NCI-H446 (cell line): ENCODE results near the gene RDH12.

Source experiments
- DNase-seq, 2 experiments: peaks; one replicate each; lab custom pipeline; 2025; lab: John Stamatoyannopoulos, UW

The RDH12 gene

GRCh38 chr14:67749341-67750084 lies 47.8 kb downstream of the RDH12 start:
- DNase-seq: peak; percentile 72 to 92

GRCh38 chr14:67756496-67756895 lies 54.8 kb downstream of the RDH12 start:
- DNase-seq: no peak

- no peak for DNase-seq
These were observed 55.5 kb downstream of the RDH12 start for GRCh38 chr14:67757175-67757574.

- no peak for DNase-seq
These were observed 58.2 kb downstream of the RDH12 start for GRCh38 chr14:67759916-67760315.

- DNase-seq: no peak
These were observed 60.4 kb downstream of the RDH12 start for GRCh38 chr14:67762051-67762450.

- DNase-seq: no peak
These were observed 61.6 kb downstream of the RDH12 start for GRCh38 chr14:67763158-67763822.

- no peak for DNase-seq
These were observed 62.8 kb downstream of the RDH12 start for GRCh38 chr14:67764496-67764895.

- no peak for DNase-seq
These were observed 63.6 kb downstream of the RDH12 start for GRCh38 chr14:67765192-67765834.

GRCh38 chr14:67766035-67766680 lies 64.5 kb downstream of the RDH12 start:
- DNase-seq: no peak

- no peak for DNase-seq
These were observed 66.5 kb downstream of the RDH12 start for GRCh38 chr14:67768219-67768618.

GRCh38 chr14:67773844-67774377 lies 72.2 kb downstream of the RDH12 start:
- DNase-seq: no peak

- DNase-seq: no peak
These were observed 75.1 kb downstream of the RDH12 start for GRCh38 chr14:67776653-67777322.

GRCh38 chr14:67778792-67779191 lies 77.1 kb downstream of the RDH12 start:
- DNase-seq: no peak

GRCh38 chr14:67782090-67782489 lies 80.4 kb downstream of the RDH12 start:
- DNase-seq: no peak
